A549 (cell line): ENCODE measurements around the gene PRSS56.

ENCODE experiments used
- CHD2 ChIP-seq: fragments of 150-350 bp; IDR thresholded peaks from 2 replicates; pipeline ENCODE4 v1.6.1; 2014; ENCODE audit warnings: low read length; ENCODE audit not compliant: partially characterized antibody
- CTCF ChIP-seq: fragments of >200 bp; sonication (Bioruptor Twin); formaldehyde crosslinking; IDR thresholded peaks from 3 replicates; pipeline ENCODE4 v1.5.1; 2016
- EP300 ChIP-seq, 2 experiments: fragments of >200 bp; sonication (Bioruptor Twin); formaldehyde crosslinking; IDR thresholded peaks; 2 replicates in 1 of 2; 3 replicates in 1 of 2; pipeline ENCODE4 v1.6.1; 2016 to 2017
- FOSB ChIP-seq: fragments of 250-450 bp; sonication (Bioruptor Pico); IDR thresholded peaks from 2 replicates; pipeline ENCODE4 v1.5.0; 2020; ENCODE audit warnings: mild to moderate bottlenecking, moderate library complexity
- MYC ChIP-seq: IDR thresholded peaks from 2 replicates; pipeline ENCODE4 v1.6.1; 2012; ENCODE audit warnings: mild to moderate bottlenecking, inconsistent platforms, low read length, improper control_type of control experiment, borderline replicate concordance
- PBX3 ChIP-seq: IDR thresholded peaks from 2 replicates; pipeline ENCODE4 v1.6.1; 2012
- POLR2A ChIP-seq: IDR thresholded peaks from 2 replicates; pipeline ENCODE4 v1.6.1; 2012; ENCODE audit warnings: mild to moderate bottlenecking, low read length
- USF2 ChIP-seq: fragments of 450-650 bp; IDR thresholded peaks from 2 replicates; pipeline ENCODE4 v1.6.1; 2014; ENCODE audit warnings: antibody characterized with exemption
- ZC3H11A ChIP-seq: fragments of 450-650 bp; IDR thresholded peaks from 2 replicates; pipeline ENCODE4 v1.6.1; 2014; ENCODE audit warnings: antibody characterized with exemption, mild to moderate bottlenecking

- TF ChIP-seq CTCF = no peak
- TF ChIP-seq CHD2 = no peak
- no peak for TF ChIP-seq PBX3
- no peak for TF ChIP-seq MYC
- no peak for TF ChIP-seq ZC3H11A
- no peak for TF ChIP-seq FOSB (CRISPR knock-in tag)
- TF ChIP-seq POLR2A = no peak
- TF ChIP-seq USF2 = no peak
- TF ChIP-seq EP300 (IDR thresholded peaks at IDR 0.05) = no peak
These were observed 36.8 kb upstream of the PRSS56 start for GRCh38 chr2:232483311-232483922.
